Measurements from ENCODE around the gene MEGF11.

MEGF11 gene

GRCh38 chr15:66211670-66212562, 41.6 kb downstream of the MEGF11 start:
- H3K4me3 ChIP-seq (ENCODE audit: extremely low read depth, insufficient read depth, low read length, poor library complexity, severe bottlenecking), result no peak overlapping the region
- no peaks in the 10 kb centered on the region for H3K4me1 ChIP-seq (ENCODE audit: control insufficient read depth, insufficient read depth, low read length, poor library complexity, severe bottlenecking)
- H3K9me3 ChIP-seq (ENCODE audit: control insufficient read depth, low read length), result no peaks in the 10 kb centered on the region
- H3K27ac ChIP-seq (ENCODE audit: low read depth, low read length, severe bottlenecking), result no peak overlapping the region
- no peaks in the 10 kb centered on the region for H3K36me3 ChIP-seq (ENCODE audit: control insufficient read depth, insufficient read depth, low read length)
- WGBS, 2 experiments (ENCODE audit: insufficient coverage in 2 of 2), result 83 to 100% methylated on average over 1 to 9 of the region's 11 CpGs

- Histone ChIP-seq H3K4me3 (ENCODE audit: extremely low read depth, insufficient read depth, low read length, poor library complexity, severe bottlenecking) (no peak overlapping the region), H3K9me3 (ENCODE audit: control insufficient read depth, low read length) (no peaks in the 10 kb centered on the region), H3K4me1 (ENCODE audit: control insufficient read depth, insufficient read depth, low read length, poor library complexity, severe bottlenecking) (no peaks in the 10 kb centered on the region), H3K27ac (ENCODE audit: low read depth, low read length, severe bottlenecking) (no peak overlapping the region), H3K36me3 (ENCODE audit: control insufficient read depth, insufficient read depth, low read length) (no peaks in the 10 kb centered on the region)
- 93 to 95% methylated on average over 2 to 4 of the region's 4 CpGs for WGBS, 2 experiments (ENCODE audit: insufficient coverage in 2 of 2)
Observed at GRCh38 chr15:66210684-66211083, 42.9 kb downstream of the MEGF11 start.

DNA sequence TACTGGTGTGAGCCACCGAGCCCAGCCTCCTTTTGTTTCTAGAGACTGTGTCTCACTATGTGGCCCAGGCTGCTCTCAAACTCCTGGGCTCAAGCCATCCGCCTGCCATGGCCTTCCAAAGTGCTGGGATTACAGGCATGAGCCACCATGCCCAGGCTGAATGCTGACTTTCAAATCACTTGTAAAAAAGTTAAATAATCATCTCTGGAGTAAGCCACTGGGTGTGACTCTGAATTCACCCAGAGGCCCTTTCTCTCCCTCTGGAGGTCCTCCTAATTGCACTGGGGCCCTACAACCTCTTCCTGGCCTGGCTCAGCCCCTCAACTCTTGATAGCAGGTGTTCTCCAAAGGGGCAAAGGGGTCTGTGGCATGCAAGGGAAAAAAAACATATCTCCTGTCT, 54.8 kb downstream of the MEGF11 start:
- no peaks in the 10 kb centered on the region for H3K9me3 ChIP-seq (ENCODE audit: control insufficient read depth, low read length)
- no peak overlapping the region for H3K4me3 ChIP-seq (ENCODE audit: extremely low read depth, insufficient read depth, low read length, poor library complexity, severe bottlenecking)
- H3K36me3 ChIP-seq (ENCODE audit: control insufficient read depth, insufficient read depth, low read length), result no peaks in the 10 kb centered on the region
- WGBS, 2 experiments (ENCODE audit: insufficient coverage in 2 of 2), result 90 to 92% methylated on average over 2 of the region's 2 CpGs
- H3K27ac ChIP-seq (ENCODE audit: low read depth, low read length, severe bottlenecking), result no peak overlapping the region
- H3K4me1 ChIP-seq (ENCODE audit: control insufficient read depth, insufficient read depth, low read length, poor library complexity, severe bottlenecking), result peaks cover 9% of the 10 kb centered on the region

GRCh38 chr15:66196602-66197001, 56.9 kb downstream of the MEGF11 start:
- H3K4me3 ChIP-seq (ENCODE audit: extremely low read depth, insufficient read depth, low read length, poor library complexity, severe bottlenecking), result no peak overlapping the region
- no peaks in the 10 kb centered on the region for H3K9me3 ChIP-seq (ENCODE audit: control insufficient read depth, low read length)
- peaks cover 9% of the 10 kb centered on the region for H3K4me1 ChIP-seq (ENCODE audit: control insufficient read depth, insufficient read depth, low read length, poor library complexity, severe bottlenecking)
- 60% methylated on average over 1 of the region's 2 CpGs; no CpG with 5 or more reads in 1 of the 2 experiments for WGBS, 2 experiments (ENCODE audit: insufficient coverage in 2 of 2)
- H3K27ac ChIP-seq (ENCODE audit: low read depth, low read length, severe bottlenecking), result peak overlapping the region; percentile 49
- H3K36me3 ChIP-seq (ENCODE audit: control insufficient read depth, insufficient read depth, low read length), result no peaks in the 10 kb centered on the region

DNA sequence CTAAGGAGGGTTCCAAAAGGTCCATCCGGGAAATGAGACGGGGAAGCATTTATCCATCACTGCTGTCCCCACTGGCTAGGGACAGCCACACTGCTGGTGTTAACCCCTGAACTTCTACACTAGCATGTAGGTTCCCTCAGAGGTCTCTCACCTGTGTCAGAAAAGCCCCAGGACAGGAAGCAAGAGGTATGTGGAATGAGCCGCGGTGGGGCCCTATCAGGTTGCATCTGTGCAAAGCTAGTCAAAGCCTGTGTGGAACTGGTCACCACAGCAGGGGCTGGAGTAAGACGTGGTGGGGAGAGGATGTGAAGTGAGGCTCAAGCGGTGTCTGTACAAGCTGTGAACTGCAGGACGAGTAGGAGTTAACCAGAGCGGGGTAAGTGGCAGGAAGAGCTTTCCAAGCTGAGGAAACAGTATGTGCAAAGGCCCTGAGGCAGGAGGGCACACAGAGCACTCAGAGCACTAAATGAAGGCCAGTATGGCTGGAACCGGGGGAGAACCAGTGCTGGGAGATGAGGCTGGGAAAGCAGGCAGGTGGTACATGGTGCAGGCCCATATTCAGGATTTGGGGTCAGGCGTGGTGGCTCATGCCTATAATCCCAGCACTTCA, 57.8 kb downstream of the MEGF11 start:
- 88 to 91% methylated on average over 10 of the region's 10 CpGs for WGBS, 2 experiments (ENCODE audit: insufficient coverage in 2 of 2)
- no peak overlapping the region for H3K27ac ChIP-seq (ENCODE audit: low read depth, low read length, severe bottlenecking)
- H3K4me3 ChIP-seq (ENCODE audit: extremely low read depth, insufficient read depth, low read length, poor library complexity, severe bottlenecking), result no peak overlapping the region
- no peaks in the 10 kb centered on the region for H3K9me3 ChIP-seq (ENCODE audit: control insufficient read depth, low read length)
- no peaks in the 10 kb centered on the region for H3K36me3 ChIP-seq (ENCODE audit: control insufficient read depth, insufficient read depth, low read length)
- peaks cover 9% of the 10 kb centered on the region for H3K4me1 ChIP-seq (ENCODE audit: control insufficient read depth, insufficient read depth, low read length, poor library complexity, severe bottlenecking)

DNA sequence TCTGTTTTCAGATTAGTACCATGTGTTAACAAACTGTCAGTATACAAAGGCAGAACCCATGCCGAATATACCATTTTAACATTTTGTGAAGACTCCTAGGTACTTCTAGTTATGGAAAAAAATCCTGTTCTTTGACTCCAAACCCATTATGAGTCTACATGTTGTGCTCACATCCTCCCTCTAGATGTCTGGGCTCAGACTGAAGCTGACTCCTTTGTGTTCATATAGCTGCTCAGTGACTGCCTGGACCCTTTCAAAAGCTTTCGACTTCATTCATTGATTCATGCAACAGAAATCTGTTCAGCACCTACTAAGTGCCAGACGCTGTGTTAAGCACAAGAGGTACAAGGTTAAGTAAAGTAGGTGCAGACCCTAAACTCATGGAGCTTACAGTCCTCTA, 60.5 kb downstream of the MEGF11 start:
- Histone ChIP-seq H3K36me3 (ENCODE audit: control insufficient read depth, insufficient read depth, low read length) (no peaks in the 10 kb centered on the region), H3K9me3 (ENCODE audit: control insufficient read depth, low read length) (no peaks in the 10 kb centered on the region), H3K4me1 (ENCODE audit: control insufficient read depth, insufficient read depth, low read length, poor library complexity, severe bottlenecking) (peaks cover 9% of the 10 kb centered on the region), H3K27ac (ENCODE audit: low read depth, low read length, severe bottlenecking) (no peak overlapping the region), H3K4me3 (ENCODE audit: extremely low read depth, insufficient read depth, low read length, poor library complexity, severe bottlenecking) (no peak overlapping the region)
- 90 to 92% methylated on average over 2 of the region's 3 CpGs for WGBS, 2 experiments (ENCODE audit: insufficient coverage in 2 of 2)

DNA sequence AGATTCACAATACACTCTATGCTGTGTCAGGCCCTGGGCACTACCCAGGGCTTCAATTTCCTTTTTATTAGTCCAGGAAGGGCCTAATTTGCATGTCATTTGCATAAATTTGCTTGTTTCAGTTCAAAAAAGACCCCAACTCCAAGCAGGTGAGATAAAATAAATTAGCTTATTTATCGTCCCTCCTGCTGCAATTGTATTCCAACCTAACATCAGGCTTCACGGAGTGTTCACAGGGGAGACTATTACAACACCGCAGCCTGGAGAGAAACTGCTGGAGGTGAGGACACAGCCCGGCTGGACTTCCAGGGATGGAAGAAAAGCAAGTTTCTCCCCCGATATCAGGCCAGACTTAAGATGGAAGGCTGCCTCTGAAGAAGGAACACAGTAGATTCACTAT, 62.8 kb downstream of the MEGF11 start:
- no peaks in the 10 kb centered on the region for H3K9me3 ChIP-seq (ENCODE audit: control insufficient read depth, low read length)
- no peak overlapping the region for H3K4me3 ChIP-seq (ENCODE audit: extremely low read depth, insufficient read depth, low read length, poor library complexity, severe bottlenecking)
- peaks cover 9% of the 10 kb centered on the region for H3K4me1 ChIP-seq (ENCODE audit: control insufficient read depth, insufficient read depth, low read length, poor library complexity, severe bottlenecking)
- H3K36me3 ChIP-seq (ENCODE audit: control insufficient read depth, insufficient read depth, low read length), result no peaks in the 10 kb centered on the region
- no peak overlapping the region for H3K27ac ChIP-seq (ENCODE audit: low read depth, low read length, severe bottlenecking)
- WGBS, 2 experiments (ENCODE audit: insufficient coverage in 2 of 2), result 36 to 56% methylated on average over 2 to 3 of the region's 5 CpGs

- Histone ChIP-seq H3K27ac (ENCODE audit: low read depth, low read length, severe bottlenecking) (no peak overlapping the region), H3K4me3 (ENCODE audit: extremely low read depth, insufficient read depth, low read length, poor library complexity, severe bottlenecking) (no peak overlapping the region), H3K36me3 (ENCODE audit: control insufficient read depth, insufficient read depth, low read length) (no peaks in the 10 kb centered on the region), H3K4me1 (ENCODE audit: control insufficient read depth, insufficient read depth, low read length, poor library complexity, severe bottlenecking) (peaks cover 15% of the 10 kb centered on the region), H3K9me3 (ENCODE audit: control insufficient read depth, low read length) (no peaks in the 10 kb centered on the region)
- 87 to 92% methylated on average over 4 of the region's 6 CpGs for WGBS, 2 experiments (ENCODE audit: insufficient coverage in 2 of 2)
Observed at GRCh38 chr15:66189291-66189690, 64.3 kb downstream of the MEGF11 start.

DNA sequence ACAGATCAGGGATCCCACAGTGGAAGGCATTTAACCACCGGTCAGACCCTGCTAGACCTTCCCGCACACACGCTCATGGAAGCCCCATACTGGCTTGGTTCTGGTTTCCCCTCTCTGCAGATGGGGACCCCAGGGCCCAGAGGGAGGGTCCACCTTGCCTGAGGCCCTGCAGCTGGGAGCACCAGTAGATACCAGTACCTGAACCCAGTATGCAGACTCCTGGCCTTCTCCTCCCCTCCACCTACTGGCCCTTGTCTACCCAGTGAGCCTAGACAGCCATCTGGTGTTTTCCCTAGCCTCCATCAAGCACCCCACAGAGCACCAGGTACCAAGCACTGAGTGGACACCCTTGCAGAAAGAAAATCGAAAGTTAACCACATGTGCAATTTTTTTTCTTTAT, 65.1 kb downstream of the MEGF11 start:
- H3K4me3 ChIP-seq (ENCODE audit: extremely low read depth, insufficient read depth, low read length, poor library complexity, severe bottlenecking), result no peak overlapping the region
- no peak overlapping the region for H3K27ac ChIP-seq (ENCODE audit: low read depth, low read length, severe bottlenecking)
- no peaks in the 10 kb centered on the region for H3K36me3 ChIP-seq (ENCODE audit: control insufficient read depth, insufficient read depth, low read length)
- H3K9me3 ChIP-seq (ENCODE audit: control insufficient read depth, low read length), result no peaks in the 10 kb centered on the region
- H3K4me1 ChIP-seq (ENCODE audit: control insufficient read depth, insufficient read depth, low read length, poor library complexity, severe bottlenecking), result peaks cover 15% of the 10 kb centered on the region
- WGBS, 2 experiments (ENCODE audit: insufficient coverage in 2 of 2), result 83 to 90% methylated on average over 3 to 4 of the region's 4 CpGs

GRCh38 chr15:66187271-66187670, 66.3 kb downstream of the MEGF11 start:
- Histone ChIP-seq H3K4me1 (ENCODE audit: control insufficient read depth, insufficient read depth, low read length, poor library complexity, severe bottlenecking) (peaks cover 15% of the 10 kb centered on the region), H3K27ac (ENCODE audit: low read depth, low read length, severe bottlenecking) (no peak overlapping the region), H3K4me3 (ENCODE audit: extremely low read depth, insufficient read depth, low read length, poor library complexity, severe bottlenecking) (no peak overlapping the region), H3K9me3 (ENCODE audit: control insufficient read depth, low read length) (no peaks in the 10 kb centered on the region), H3K36me3 (ENCODE audit: control insufficient read depth, insufficient read depth, low read length) (no peaks in the 10 kb centered on the region)
- 89% methylated on average over 3 of the region's 6 CpGs; no CpG with 5 or more reads in 1 of the 2 experiments for WGBS, 2 experiments (ENCODE audit: insufficient coverage in 2 of 2)

Data from mesodermal cell (in vitro differentiated cells).